K562 (cell line): ENCODE measurements around the gene PGP. TPM values are rescaled to one million over a fixed set of nuclear protein-coding genes. Genes with fewer than 3 reads are reported as not detected.

Experiments used
- ATAC-seq: fragments of 200-7000 bp; cut with Tn5 transposase; 3 replicates; pipeline ENCODE4 v1.9.1; 2020; ENCODE audit warnings: moderate library complexity
- BruUV-seq: library from RNA; stranded (reverse); fragments of 400-500 nt; replicated peaks from 2 replicates; lab custom pipeline; 2021; lab: Mats Ljungman, UMichigan
- CTCF ChIA-PET: fragments of 300-600 bp; formaldehyde crosslinking; extraction: SDS; loops from one replicate; lab custom pipeline; 2021; ENCODE audit warnings: low intra/inter-chr PET ratio; lab: Yijun Ruan, JAX
- POLR2A ChIA-PET: fragments of 300-600, 350-650 bp; sonication (Branson Sonifier 250); formaldehyde crosslinking; extraction: SDS; loops from one replicate; lab custom pipeline; 2021; ENCODE audit warnings: antibody characterized with exemption, inconsistent platforms; lab: Yijun Ruan, JAX
- DNase-seq, 4 experiments: peaks; one replicate each; pipeline versions ENCODE4 v3.0.0 to v3.0.0-alpha.2; 2011 to 2018; ENCODE audit warnings: low spot score in 3 of 4, mixed read lengths in 3 of 4; ENCODE audit errors: extremely low read depth in 1 of 4
- FAIRE-seq: peaks from 2 replicates; lab custom pipeline; 2011; peaks lifted over from hg19 to GRCh38; lab: Jason Lieb, UNC
- H2AFZ ChIP-seq: 2 replicates; pipeline ENCODE4 v1.6.0; 2011; ENCODE audit warnings: low read depth, low read length, control low read depth, inconsistent platforms
- H3K27ac ChIP-seq: fragments of 200-600 bp; 3 replicates; pipeline ENCODE4 v1.8.0; 2011; ENCODE audit warnings: low read depth, mild to moderate bottlenecking, control low read depth, inconsistent platforms, low read length, moderate library complexity, mixed read lengths; ENCODE audit errors: extremely low read depth
- H3K27me3 ChIP-seq, 2 experiments: fragments of 300-600 bp in 1 of 2; 2 replicates in 1 of 2; 3 replicates in 1 of 2; pipeline versions ENCODE4 v1.6.0 to v1.8.0; 2011; ENCODE audit warnings: inconsistent platforms in 2 of 2, low read length in 2 of 2, mild to moderate bottlenecking in 1 of 2, mixed read lengths in 1 of 2, moderate library complexity in 1 of 2; ENCODE audit not compliant: control insufficient read depth in 2 of 2, insufficient read depth in 2 of 2
- H3K36me3 ChIP-seq: fragments of 300-600 bp; 3 replicates; pipeline ENCODE4 v1.8.0; 2011; ENCODE audit warnings: mild to moderate bottlenecking, low read length, inconsistent platforms; ENCODE audit not compliant: control insufficient read depth, insufficient read depth
- H3K4me1 ChIP-seq, 2 experiments: fragments of 200-600 bp in 1 of 2; replicated peaks in 1 of 2; 2 replicates in 1 of 2; 3 replicates in 1 of 2; pipeline versions ENCODE4 v1.5.1 to v1.8.0; 2011; ENCODE audit warnings: inconsistent platforms in 2 of 2, low read length in 2 of 2, mild to moderate bottlenecking in 1 of 2, mixed read lengths in 1 of 2, moderate library complexity in 1 of 2; ENCODE audit not compliant: control insufficient read depth in 2 of 2, insufficient read depth in 2 of 2
- H3K4me2 ChIP-seq: 2 replicates; pipeline ENCODE4 v1.6.1; 2011; ENCODE audit warnings: low read length, control low read depth, inconsistent platforms, mixed read lengths; ENCODE audit not compliant: insufficient read depth
- H3K4me3 ChIP-seq: fragments of 200-600 bp; sonication (generic), shearing (Covaris generic); 2 replicates; pipeline ENCODE4 v1.5.1; 2016; ENCODE audit warnings: control low read depth, inconsistent platforms
- H3K79me2 ChIP-seq: fragments of 200-600 bp; 3 replicates; pipeline ENCODE4 v1.8.0; 2011; ENCODE audit warnings: low read length, inconsistent platforms; ENCODE audit not compliant: control insufficient read depth, insufficient read depth
- H3K9ac ChIP-seq, 2 experiments: 2 replicates each; pipeline versions ENCODE4 v1.6.0 to v1.6.1; 2011; ENCODE audit warnings: low read depth in 2 of 2, low read length in 2 of 2, control low read depth in 1 of 2, inconsistent platforms in 1 of 2, mild to moderate bottlenecking in 1 of 2, mixed read lengths in 1 of 2; ENCODE audit not compliant: insufficient read depth in 1 of 2
- H3K9me1 ChIP-seq: one replicate; pipeline ENCODE4 v1.6.0; 2011; ENCODE audit warnings: inconsistent platforms, mild to moderate bottlenecking, low read length, moderate library complexity; ENCODE audit not compliant: control insufficient read depth, insufficient read depth
- H3K9me3 ChIP-seq: replicated peaks from 2 replicates; pipeline ENCODE4 v1.5.1; 2011; ENCODE audit warnings: low read depth, low read length, inconsistent platforms; ENCODE audit not compliant: control insufficient read depth, insufficient read depth
- H4K20me1 ChIP-seq: replicated peaks from 2 replicates; pipeline ENCODE4 v1.6.1; 2011; ENCODE audit warnings: low read length, inconsistent platforms, mixed read lengths; ENCODE audit not compliant: control insufficient read depth, insufficient read depth
- CBX5 ChIP-seq: IDR thresholded peaks from 2 replicates; pipeline ENCODE4 v1.6.1; 2014; ENCODE audit warnings: low read depth, borderline replicate concordance
- CEBPG ChIP-seq, 3 experiments: fragments of 200-800 bp in 1 of 3; sonication (Bioruptor generic) in 1 of 3; sonication (generic) in 1 of 3; formaldehyde crosslinking in 1 of 3; IDR thresholded peaks in 2 of 3; conservative IDR thresholded peaks in 1 of 3; 2 replicates each; pipeline versions ENCODE4 v1.6.1 to v1.8.0; 2016 to 2022; ENCODE audit warnings: missing compliant biosample characterization in 2 of 3, missing genetic modification characterization in 2 of 3, mild to moderate bottlenecking in 1 of 3, missing genetic modification reagents in 1 of 3
- HDAC6 ChIP-seq: IDR thresholded peaks from 2 replicates; pipeline ENCODE4 v1.6.1; 2012; ENCODE audit warnings: low read depth, mild to moderate bottlenecking, control low read depth, inconsistent platforms, low read length, moderate library complexity
- POLR2G ChIP-seq: fragments of 200-400 bp; formaldehyde crosslinking; IDR thresholded peaks from 2 replicates; pipeline ENCODE4 v1.6.1; 2017; ENCODE audit warnings: low read depth, mild to moderate bottlenecking, antibody characterized with exemption, low read length, moderate library complexity
- RBFOX2 ChIP-seq: fragments of 200-400 bp; formaldehyde crosslinking; IDR thresholded peaks from 2 replicates; pipeline ENCODE4 v1.6.1; 2017; ENCODE audit warnings: low read depth, mild to moderate bottlenecking, low read length, moderate library complexity
- SFPQ ChIP-seq: fragments of 200-400 bp; formaldehyde crosslinking; IDR thresholded peaks from 2 replicates; pipeline ENCODE4 v1.6.1; 2017; ENCODE audit warnings: mild to moderate bottlenecking, low read depth, low read length, moderate library complexity
- ZBTB40 ChIP-seq, 2 experiments: fragments of 450-650 bp in 1 of 2; sonication (generic) in 1 of 2; formaldehyde crosslinking in 1 of 2; IDR thresholded peaks; 2 replicates each; pipeline versions ENCODE4 v1.7.1 to v1.9.0; 2016 to 2022; ENCODE audit warnings: inconsistent platforms in 1 of 2, mild to moderate bottlenecking in 1 of 2, missing genetic modification reagents in 1 of 2
- ZC3H4 ChIP-seq: sonication (generic); formaldehyde crosslinking; IDR thresholded peaks from 2 replicates; pipeline ENCODE4 v1.9.0; 2021; ENCODE audit warnings: missing genetic modification reagents, borderline replicate concordance
- WGBS: fragments of 100-300 bp; shearing (Covaris generic); methylation state at CpG from one replicate; pipeline ENCODE4 v1.1.6; 2016; ENCODE audit warnings: low coverage, mixed read lengths; ENCODE audit not compliant: insufficient coverage; ENCODE audit errors: missing lambda C conversion rate; 5-methylcytosine and 5-hydroxymethylcytosine counted together
- in situ Hi-C: fragments of 300-500 bp; cut with MboI; formaldehyde crosslinking; loops from 4 replicates; pipeline ENCODE4 v1.15.0; 2018; ENCODE audit warnings: inconsistent platforms, mixed read lengths
- intact Hi-C: fragments of 100-400 bp; cut with micrococcal nuclease; formaldehyde crosslinking; loops from 2 replicates; pipeline ENCODE4 v1.14.2; 2022
- polyA plus RNA-seq, 8 experiments: library from polyadenylated mRNA; depleted of rRNA in 4 of 8; stranded (reverse) in 5 of 8; unstranded in 3 of 8; fragments of >200 nt; fragmentation: Nextera tagmentation in 2 of 8; fragmentation: Illumina TruSeq in 1 of 8; extraction: Ambion mirVana in 2 of 8; extraction: Trizol in 1 of 8; gene quantifications; 2 replicates each; pipeline versions ENCODE4 v1.2.1 to v1.2.3, GENCODE V29; 2011 to 2014; ENCODE audit warnings: inconsistent platforms in 1 of 8, missing spikeins in 1 of 8
- total RNA-seq, 7 experiments: library from RNA; depleted of rRNA in 6 of 7; stranded (reverse); fragments of >200 nt in 6 of 7; fragmentation: Illumina TruSeq in 2 of 7; extraction: Trizol in 2 of 7; gene quantifications; 2 replicates each; pipeline versions ENCODE4 v1.2.1 to v1.2.3, GENCODE V29; 2011 to 2021; ENCODE audit warnings: low replicate concordance in 1 of 7

Gene PGP
- total and polyA plus RNA-seq, 9 of the 15 experiments (the other 6 are each of a cell fraction or from before 2014, with no cell fraction given), result 1.1 to 57.6 (median 19.6) TPM

- peak overlapping the region; percentile 92 to 96; a peak in 3 of 4 replicates for H3K9ac ChIP-seq
- FAIRE-seq (no peak), ATAC-seq (no peak), DNase-seq (no peak)
- no peaks in the 10 kb centered on the region for H3K9me3 ChIP-seq
- POLR2A ChIA-PET, result interaction anchor here (0.9 to 1.4 kb wide), 5 partner anchors 7 to 51 kb away, joined by 4 to 7 read pairs (median 6); partner anchors contain the start of genes ECI1, PGP and TRAF7
- H3K79me2 ChIP-seq, result peaks cover 47% of the 10 kb centered on the region
- peaks cover 8% of the 10 kb centered on the region for H4K20me1 ChIP-seq
- in situ Hi-C loops (no loop called here), intact Hi-C loops (no loop called here)
- H3K4me3 ChIP-seq, result peak overlapping the region; percentile 84
- H3K4me2 ChIP-seq, result peak overlapping the region; percentile 92
- no peak overlapping the region for H2AFZ ChIP-seq
- peaks cover 42% of the 10 kb centered on the region; the same call in 1 of the 3 replicates for H3K36me3 ChIP-seq
- no TSS peak for BruUV-seq
- peaks cover 22 to 77% of the 10 kb centered on the region in 2 experiments for H3K4me1 ChIP-seq
- WGBS, result 92% methylated on average over 15 of the region's 23 CpGs
- CTCF ChIA-PET, result no interaction called here
- no peaks in the 10 kb centered on the region for H3K27me3 ChIP-seq
- H3K9me1 ChIP-seq, result no peaks in the 10 kb centered on the region
- no peak overlapping the region; the same call in 2 of the 3 replicates for H3K27ac ChIP-seq
- no peak for TF ChIP-seq ZC3H4 (CRISPR knock-in tag)
- no peak for TF ChIP-seq SFPQ
- peak; percentile 65 for TF ChIP-seq RBFOX2
- TF ChIP-seq HDAC6, result no peak
- no peak for TF ChIP-seq ZBTB40 (IDR thresholded peaks at IDR 0.05)
- no peak for TF ChIP-seq ZBTB40 (CRISPR knock-in tag; IDR thresholded peaks at IDR 0.05)
- peak; percentile 62 for TF ChIP-seq POLR2G
- no peak for TF ChIP-seq CBX5
- TF ChIP-seq CEBPG (CRISPR knock-in tag; IDR thresholded peaks at IDR 0.05), result peak; percentile 61; the same call in 1 of the 2 replicates
- no peak for TF ChIP-seq CEBPG (tag; conservative IDR thresholded peaks at IDR 0.05 in 1 of 2, IDR thresholded peaks at IDR 0.05 in 1 of 2)
These were observed 7.7 kb downstream of the PGP start for GRCh38 chr16:2206780-2207433.
